Suppressor macrophage treated with lipopolysaccharide for 1 hour (primary cell): Measurements from ENCODE around the gene RPA3.

Experiments used
- DNase-seq, 3 donors: peaks; one replicate each; pipeline ENCODE4 v3.0.0-alpha.2; 2020 to 2022

Gene RPA3

GRCh38 chr7:7731732-7732131, 13.3 kb upstream of the RPA3 start:
- no peak for DNase-seq

- no peak for DNase-seq
These were observed 2.6 kb upstream of the RPA3 start for GRCh38 chr7:7720750-7721621.

- no peak for DNase-seq
These were observed 1.8 kb upstream of the RPA3 start for GRCh38 chr7:7720193-7720592.

- peak; percentile 36 to 50 (median 46) for DNase-seq
These were observed 829 bp upstream of the RPA3 start for GRCh38 chr7:7719236-7719635.

GRCh38 chr7:7713730-7714129, 4.7 kb downstream of the RPA3 start:
- no peak for DNase-seq

GRCh38 chr7:7710469-7710868, 7.9 kb downstream of the RPA3 start:
- DNase-seq: no peak

- no peak for DNase-seq
These were observed 9.1 kb downstream of the RPA3 start for GRCh38 chr7:7709291-7709690.

- no peak for DNase-seq
These were observed 10.6 kb downstream of the RPA3 start for GRCh38 chr7:7707806-7708205.

GRCh38 chr7:7707246-7707645, 11.2 kb downstream of the RPA3 start:
- no peak for DNase-seq

- DNase-seq: no peak
These were observed 11.7 kb downstream of the RPA3 start for GRCh38 chr7:7706556-7707172.

- DNase-seq: peak in 1 of 3 donors; percentile 27
These were observed 12.3 kb downstream of the RPA3 start for GRCh38 chr7:7706101-7706511.

GRCh38 chr7:7705318-7705717, 13.1 kb downstream of the RPA3 start:
- DNase-seq: no peak

GRCh38 chr7:7704867-7705266, 13.5 kb downstream of the RPA3 start:
- no peak for DNase-seq

GRCh38 chr7:7703427-7703826, 15.0 kb downstream of the RPA3 start:
- DNase-seq: no peak

GRCh38 chr7:7702826-7703225, 15.6 kb downstream of the RPA3 start:
- no peak for DNase-seq

- no peak for DNase-seq
These were observed 16.9 kb downstream of the RPA3 start for GRCh38 chr7:7701527-7701926.

GRCh38 chr7:7699970-7700369, 18.4 kb downstream of the RPA3 start:
- DNase-seq: no peak

- DNase-seq: no peak
These were observed 19.0 kb downstream of the RPA3 start for GRCh38 chr7:7699380-7699779.

- DNase-seq: no peak
These were observed 19.5 kb downstream of the RPA3 start for GRCh38 chr7:7698930-7699329.

GRCh38 chr7:7696458-7697119, 21.8 kb downstream of the RPA3 start:
- no peak for DNase-seq

- DNase-seq: no peak
These were observed 23.1 kb downstream of the RPA3 start for GRCh38 chr7:7695111-7695817.

- no peak for DNase-seq
These were observed 23.9 kb downstream of the RPA3 start for GRCh38 chr7:7694542-7694941.

- DNase-seq: no peak
These were observed 24.5 kb downstream of the RPA3 start for GRCh38 chr7:7693881-7694280.
